GM23338 (cell line): ENCODE results near the gene ZBTB20. TPM values are rescaled to one million over a fixed set of nuclear protein-coding genes. Genes with fewer than 3 reads are reported as not detected.

Source experiments
- ATAC-seq: fragments of 200-7000 bp; cut with Tn5 transposase; 3 replicates; pipeline ENCODE4 v1.9.1; 2020
- DNase-seq: peaks from one replicate; pipeline ENCODE4 v3.0.0-alpha.2; 2015; ENCODE audit warnings: low spot score
- H2AFZ ChIP-seq: fragments of 200-600 bp; sonication (generic); 2 replicates; pipeline ENCODE4 v1.8.0; 2016; ENCODE audit warnings: antibody characterized with exemption, mild to moderate bottlenecking, moderate library complexity
- H3F3A ChIP-seq: fragments of 200-600 bp; sonication (generic); replicated peaks from 2 replicates; pipeline ENCODE4 v1.8.0; 2017; ENCODE audit warnings: antibody characterized with exemption, mixed run types, low read depth
- H3K27ac ChIP-seq: fragments of 200-600 bp; sonication (generic); 2 replicates; pipeline ENCODE4 v1.6.1; 2016; ENCODE audit warnings: low read depth
- H3K27me3 ChIP-seq: fragments of 200-600 bp; sonication (generic); 2 replicates; pipeline ENCODE4 v1.8.0; 2016; ENCODE audit warnings: mild to moderate bottlenecking, mixed run types, moderate library complexity; ENCODE audit not compliant: insufficient read depth
- H3K36me3 ChIP-seq: fragments of 200-600 bp; sonication (generic); 2 replicates; pipeline ENCODE4 v1.8.0; 2016; ENCODE audit warnings: mild to moderate bottlenecking; ENCODE audit not compliant: insufficient read depth
- H3K4me1 ChIP-seq: fragments of 200-600 bp; sonication (generic); 2 replicates; pipeline ENCODE4 v1.8.0; 2016; ENCODE audit warnings: mild to moderate bottlenecking, moderate library complexity; ENCODE audit not compliant: insufficient read depth
- H3K4me2 ChIP-seq: fragments of 200-600 bp; sonication (generic); 2 replicates; pipeline ENCODE4 v1.7.1; 2017; ENCODE audit warnings: mixed run types
- H3K4me3 ChIP-seq: fragments of 200-600 bp; sonication (generic); 2 replicates; pipeline ENCODE4 v1.6.1; 2016; ENCODE audit warnings: mixed run types
- H3K79me2 ChIP-seq: fragments of 200-600 bp; sonication (generic); replicated peaks from 2 replicates; pipeline ENCODE4 v1.8.0; 2017; ENCODE audit warnings: mild to moderate bottlenecking; ENCODE audit not compliant: insufficient read depth
- H3K9me2 ChIP-seq: fragments of 200-600 bp; sonication (generic); 2 replicates; pipeline ENCODE4 v1.8.0; 2017; ENCODE audit not compliant: insufficient read depth
- H4K20me1 ChIP-seq: fragments of 200-600 bp; sonication (generic); replicated peaks from 2 replicates; pipeline ENCODE4 v1.8.0; 2017; ENCODE audit warnings: mild to moderate bottlenecking; ENCODE audit not compliant: insufficient read depth
- H3K27ac Mint-ChIP-seq: 2 replicates; pipeline ENCODE4 v1.8.0; 2020; ENCODE audit warnings: inconsistent platforms, mild to moderate bottlenecking, moderate library complexity, mixed read lengths
- H3K27me3 Mint-ChIP-seq: 3 replicates; pipeline ENCODE4 v1.8.0; 2022; ENCODE audit warnings: low read depth, mild to moderate bottlenecking, moderate library complexity, mixed read lengths, inconsistent platforms; ENCODE audit not compliant: insufficient read depth, poor library complexity
- H3K36me3 Mint-ChIP-seq: 3 replicates; pipeline ENCODE4 v1.8.0; 2021; ENCODE audit warnings: low read depth, mild to moderate bottlenecking, inconsistent platforms, moderate library complexity, mixed read lengths
- H3K4me1 Mint-ChIP-seq: 3 replicates; pipeline ENCODE4 v1.8.0; 2020; ENCODE audit warnings: mild to moderate bottlenecking, inconsistent platforms, mixed read lengths
- H3K4me3 Mint-ChIP-seq: 3 replicates; pipeline ENCODE4 v1.8.0; 2021; ENCODE audit warnings: moderate library complexity, mild to moderate bottlenecking, inconsistent platforms, mixed read lengths
- H3K9me3 Mint-ChIP-seq: 3 replicates; pipeline ENCODE4 v1.8.0; 2020; ENCODE audit warnings: moderate library complexity, mild to moderate bottlenecking, inconsistent platforms, mixed read lengths
- CREB1 ChIP-seq: fragments of 250-450 bp; sonication (Bioruptor Pico); IDR thresholded peaks from 2 replicates; pipeline ENCODE4 v1.5.0; 2020; ENCODE audit warnings: low read depth, mild to moderate bottlenecking, moderate library complexity
- EZH2 ChIP-seq: fragments of 200-600 bp; sonication (generic); IDR thresholded peaks from one replicate; pipeline ENCODE4 v1.8.0; 2017; ENCODE audit warnings: antibody characterized with exemption, mild to moderate bottlenecking, low read depth; ENCODE audit not compliant: unreplicated experiment
- EZH2phosphoT487 ChIP-seq: fragments of 200-600 bp; sonication (generic); IDR thresholded peaks from one replicate; pipeline ENCODE4 v1.8.1; 2018; ENCODE audit warnings: antibody characterized with exemption; ENCODE audit not compliant: unreplicated experiment
- JUNB ChIP-seq: IDR thresholded peaks from one replicate; pipeline ENCODE4 v1.6.1; 2016; ENCODE audit warnings: antibody characterized with exemption; ENCODE audit not compliant: unreplicated experiment
- NANOG ChIP-seq: IDR thresholded peaks from 2 replicates; pipeline ENCODE4 v1.6.1; 2016; ENCODE audit warnings: antibody characterized with exemption, borderline replicate concordance
- POLR2AphosphoS5 ChIP-seq: IDR thresholded peaks from 2 replicates; pipeline ENCODE4 v1.6.1; 2016; ENCODE audit warnings: antibody characterized with exemption, low read depth
- STAT1 ChIP-seq: IDR thresholded peaks from one replicate; pipeline ENCODE4 v1.6.1; 2016; ENCODE audit warnings: antibody characterized with exemption; ENCODE audit not compliant: unreplicated experiment
- ZNF114 ChIP-seq: fragments of 250-450 bp; sonication (Bioruptor Pico); IDR thresholded peaks from 2 replicates; pipeline ENCODE4 v1.5.0; 2020; ENCODE audit warnings: mild to moderate bottlenecking, moderate library complexity
- ZNF331 ChIP-seq: fragments of 250-450 bp; sonication (Bioruptor Pico); IDR thresholded peaks from 2 replicates; pipeline ENCODE4 v1.5.0; 2020; ENCODE audit warnings: low read depth, mild to moderate bottlenecking, moderate library complexity
- polyA plus RNA-seq: library from polyadenylated mRNA; unstranded; fragments of >200 nt; fragmentation: Nextera tagmentation; extraction: Ambion mirVana; gene quantifications from 2 replicates; pipeline ENCODE4 v1.2.1, GENCODE V29; 2016
- total RNA-seq: library from RNA; depleted of rRNA; stranded (reverse); fragments of >200 nt; shearing (Covaris generic); gene quantifications from 2 replicates; pipeline ENCODE4 v1.2.3, GENCODE V29; 2014
- TF ChIP-seq, protein P1 (sequence below): IDR thresholded peaks from 2 replicates; pipeline ENCODE4 v1.6.1; 2016; ENCODE audit warnings: antibody characterized with exemption
- TF ChIP-seq, protein P2 (sequence below), 2 experiments: fragments of 200-600 bp in 1 of 2; sonication (generic) in 1 of 2; conservative IDR thresholded peaks; 2 replicates each; pipeline versions ENCODE4 v1.5.1 to v1.6.1; 2016 to 2017; ENCODE audit warnings: antibody characterized with exemption in 2 of 2, low read depth in 2 of 2, mild to moderate bottlenecking in 2 of 2, moderate library complexity in 1 of 2
- TF ChIP-seq, protein P3 (sequence below): IDR thresholded peaks from one replicate; pipeline ENCODE4 v1.6.1; 2018; ENCODE audit warnings: antibody characterized with exemption; ENCODE audit not compliant: unreplicated experiment
- TF ChIP-seq, protein P4 (sequence below): fragments of 250-450 bp; sonication (Bioruptor Pico); IDR thresholded peaks from 2 replicates; pipeline ENCODE4 v1.5.0; 2020; ENCODE audit warnings: mild to moderate bottlenecking, moderate library complexity

ZBTB20 gene
- total and polyA plus RNA-seq, 2 experiments from 2014 or later, result 2.0 to 3.3 TPM

DNA sequence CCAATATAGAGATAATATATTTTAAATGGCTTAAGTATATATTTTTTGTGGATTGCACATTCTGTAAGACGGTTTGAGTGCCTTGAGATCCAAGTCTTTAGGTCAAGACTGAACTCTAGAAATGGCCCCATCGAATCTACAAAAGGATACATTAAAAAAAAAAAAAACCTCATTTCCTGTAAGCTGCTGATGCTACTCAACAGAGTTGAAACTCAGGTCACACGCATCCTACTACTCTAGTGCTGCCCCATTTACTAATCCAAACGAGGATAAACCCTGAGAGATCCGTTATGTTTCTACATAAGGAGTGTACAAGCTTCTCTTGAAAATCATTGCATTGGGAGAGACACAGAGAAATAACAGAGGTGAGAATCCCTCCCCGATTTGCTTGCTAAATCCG is 666.0 kb downstream of the ZBTB20 start:
- H3K27ac ChIP-seq, result no peak overlapping the region
- no peak overlapping the region for H3K4me2 ChIP-seq
- no peak for DNase-seq
- Mint-ChIP-seq H3K36me3 (no peaks in the 10 kb centered on the region), H3K27ac (no peak overlapping the region), H3K4me3 (no peak overlapping the region), H3K9me3 (no peaks in the 10 kb centered on the region), H3K27me3 (no peaks in the 10 kb centered on the region), H3K4me1 (peaks cover 3% of the 10 kb centered on the region; the same call in 2 of the 3 replicates)
- H4K20me1 ChIP-seq, result no peaks in the 10 kb centered on the region
- H2AFZ ChIP-seq, result peak overlapping the region; percentile 48; the same call in 1 of the 2 replicates
- ATAC-seq, result no peak
- no peaks in the 10 kb centered on the region for H3K36me3 ChIP-seq
- no peak overlapping the region for H3K4me3 ChIP-seq
- no peaks in the 10 kb centered on the region; the same call in 1 of the 2 replicates for H3K9me2 ChIP-seq
- TF ChIP-seq ZNF331 (CRISPR knock-in tag) (no peak), NANOG (no peak), ZNF114 (CRISPR knock-in tag) (no peak), CREB1 (no peak), POLR2AphosphoS5 (no peak), EZH2 (no peak), EZH2phosphoT487 (no peak), JUNB (no peak), STAT1 (no peak)
- TF ChIP-seq, protein P1, sequence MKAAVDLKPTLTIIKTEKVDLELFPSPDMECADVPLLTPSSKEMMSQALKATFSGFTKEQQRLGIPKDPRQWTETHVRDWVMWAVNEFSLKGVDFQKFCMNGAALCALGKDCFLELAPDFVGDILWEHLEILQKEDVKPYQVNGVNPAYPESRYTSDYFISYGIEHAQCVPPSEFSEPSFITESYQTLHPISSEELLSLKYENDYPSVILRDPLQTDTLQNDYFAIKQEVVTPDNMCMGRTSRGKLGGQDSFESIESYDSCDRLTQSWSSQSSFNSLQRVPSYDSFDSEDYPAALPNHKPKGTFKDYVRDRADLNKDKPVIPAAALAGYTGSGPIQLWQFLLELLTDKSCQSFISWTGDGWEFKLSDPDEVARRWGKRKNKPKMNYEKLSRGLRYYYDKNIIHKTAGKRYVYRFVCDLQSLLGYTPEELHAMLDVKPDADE, result no peak
- TF ChIP-seq, protein P2, sequence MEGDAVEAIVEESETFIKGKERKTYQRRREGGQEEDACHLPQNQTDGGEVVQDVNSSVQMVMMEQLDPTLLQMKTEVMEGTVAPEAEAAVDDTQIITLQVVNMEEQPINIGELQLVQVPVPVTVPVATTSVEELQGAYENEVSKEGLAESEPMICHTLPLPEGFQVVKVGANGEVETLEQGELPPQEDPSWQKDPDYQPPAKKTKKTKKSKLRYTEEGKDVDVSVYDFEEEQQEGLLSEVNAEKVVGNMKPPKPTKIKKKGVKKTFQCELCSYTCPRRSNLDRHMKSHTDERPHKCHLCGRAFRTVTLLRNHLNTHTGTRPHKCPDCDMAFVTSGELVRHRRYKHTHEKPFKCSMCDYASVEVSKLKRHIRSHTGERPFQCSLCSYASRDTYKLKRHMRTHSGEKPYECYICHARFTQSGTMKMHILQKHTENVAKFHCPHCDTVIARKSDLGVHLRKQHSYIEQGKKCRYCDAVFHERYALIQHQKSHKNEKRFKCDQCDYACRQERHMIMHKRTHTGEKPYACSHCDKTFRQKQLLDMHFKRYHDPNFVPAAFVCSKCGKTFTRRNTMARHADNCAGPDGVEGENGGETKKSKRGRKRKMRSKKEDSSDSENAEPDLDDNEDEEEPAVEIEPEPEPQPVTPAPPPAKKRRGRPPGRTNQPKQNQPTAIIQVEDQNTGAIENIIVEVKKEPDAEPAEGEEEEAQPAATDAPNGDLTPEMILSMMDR (conservative IDR thresholded peaks at IDR 0.05; ENCODE audit: low read depth in 2 of 2), result no peak
- TF ChIP-seq, protein P3, sequence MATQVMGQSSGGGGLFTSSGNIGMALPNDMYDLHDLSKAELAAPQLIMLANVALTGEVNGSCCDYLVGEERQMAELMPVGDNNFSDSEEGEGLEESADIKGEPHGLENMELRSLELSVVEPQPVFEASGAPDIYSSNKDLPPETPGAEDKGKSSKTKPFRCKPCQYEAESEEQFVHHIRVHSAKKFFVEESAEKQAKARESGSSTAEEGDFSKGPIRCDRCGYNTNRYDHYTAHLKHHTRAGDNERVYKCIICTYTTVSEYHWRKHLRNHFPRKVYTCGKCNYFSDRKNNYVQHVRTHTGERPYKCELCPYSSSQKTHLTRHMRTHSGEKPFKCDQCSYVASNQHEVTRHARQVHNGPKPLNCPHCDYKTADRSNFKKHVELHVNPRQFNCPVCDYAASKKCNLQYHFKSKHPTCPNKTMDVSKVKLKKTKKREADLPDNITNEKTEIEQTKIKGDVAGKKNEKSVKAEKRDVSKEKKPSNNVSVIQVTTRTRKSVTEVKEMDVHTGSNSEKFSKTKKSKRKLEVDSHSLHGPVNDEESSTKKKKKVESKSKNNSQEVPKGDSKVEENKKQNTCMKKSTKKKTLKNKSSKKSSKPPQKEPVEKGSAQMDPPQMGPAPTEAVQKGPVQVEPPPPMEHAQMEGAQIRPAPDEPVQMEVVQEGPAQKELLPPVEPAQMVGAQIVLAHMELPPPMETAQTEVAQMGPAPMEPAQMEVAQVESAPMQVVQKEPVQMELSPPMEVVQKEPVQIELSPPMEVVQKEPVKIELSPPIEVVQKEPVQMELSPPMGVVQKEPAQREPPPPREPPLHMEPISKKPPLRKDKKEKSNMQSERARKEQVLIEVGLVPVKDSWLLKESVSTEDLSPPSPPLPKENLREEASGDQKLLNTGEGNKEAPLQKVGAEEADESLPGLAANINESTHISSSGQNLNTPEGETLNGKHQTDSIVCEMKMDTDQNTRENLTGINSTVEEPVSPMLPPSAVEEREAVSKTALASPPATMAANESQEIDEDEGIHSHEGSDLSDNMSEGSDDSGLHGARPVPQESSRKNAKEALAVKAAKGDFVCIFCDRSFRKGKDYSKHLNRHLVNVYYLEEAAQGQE, result no peak
- TF ChIP-seq, protein P4, sequence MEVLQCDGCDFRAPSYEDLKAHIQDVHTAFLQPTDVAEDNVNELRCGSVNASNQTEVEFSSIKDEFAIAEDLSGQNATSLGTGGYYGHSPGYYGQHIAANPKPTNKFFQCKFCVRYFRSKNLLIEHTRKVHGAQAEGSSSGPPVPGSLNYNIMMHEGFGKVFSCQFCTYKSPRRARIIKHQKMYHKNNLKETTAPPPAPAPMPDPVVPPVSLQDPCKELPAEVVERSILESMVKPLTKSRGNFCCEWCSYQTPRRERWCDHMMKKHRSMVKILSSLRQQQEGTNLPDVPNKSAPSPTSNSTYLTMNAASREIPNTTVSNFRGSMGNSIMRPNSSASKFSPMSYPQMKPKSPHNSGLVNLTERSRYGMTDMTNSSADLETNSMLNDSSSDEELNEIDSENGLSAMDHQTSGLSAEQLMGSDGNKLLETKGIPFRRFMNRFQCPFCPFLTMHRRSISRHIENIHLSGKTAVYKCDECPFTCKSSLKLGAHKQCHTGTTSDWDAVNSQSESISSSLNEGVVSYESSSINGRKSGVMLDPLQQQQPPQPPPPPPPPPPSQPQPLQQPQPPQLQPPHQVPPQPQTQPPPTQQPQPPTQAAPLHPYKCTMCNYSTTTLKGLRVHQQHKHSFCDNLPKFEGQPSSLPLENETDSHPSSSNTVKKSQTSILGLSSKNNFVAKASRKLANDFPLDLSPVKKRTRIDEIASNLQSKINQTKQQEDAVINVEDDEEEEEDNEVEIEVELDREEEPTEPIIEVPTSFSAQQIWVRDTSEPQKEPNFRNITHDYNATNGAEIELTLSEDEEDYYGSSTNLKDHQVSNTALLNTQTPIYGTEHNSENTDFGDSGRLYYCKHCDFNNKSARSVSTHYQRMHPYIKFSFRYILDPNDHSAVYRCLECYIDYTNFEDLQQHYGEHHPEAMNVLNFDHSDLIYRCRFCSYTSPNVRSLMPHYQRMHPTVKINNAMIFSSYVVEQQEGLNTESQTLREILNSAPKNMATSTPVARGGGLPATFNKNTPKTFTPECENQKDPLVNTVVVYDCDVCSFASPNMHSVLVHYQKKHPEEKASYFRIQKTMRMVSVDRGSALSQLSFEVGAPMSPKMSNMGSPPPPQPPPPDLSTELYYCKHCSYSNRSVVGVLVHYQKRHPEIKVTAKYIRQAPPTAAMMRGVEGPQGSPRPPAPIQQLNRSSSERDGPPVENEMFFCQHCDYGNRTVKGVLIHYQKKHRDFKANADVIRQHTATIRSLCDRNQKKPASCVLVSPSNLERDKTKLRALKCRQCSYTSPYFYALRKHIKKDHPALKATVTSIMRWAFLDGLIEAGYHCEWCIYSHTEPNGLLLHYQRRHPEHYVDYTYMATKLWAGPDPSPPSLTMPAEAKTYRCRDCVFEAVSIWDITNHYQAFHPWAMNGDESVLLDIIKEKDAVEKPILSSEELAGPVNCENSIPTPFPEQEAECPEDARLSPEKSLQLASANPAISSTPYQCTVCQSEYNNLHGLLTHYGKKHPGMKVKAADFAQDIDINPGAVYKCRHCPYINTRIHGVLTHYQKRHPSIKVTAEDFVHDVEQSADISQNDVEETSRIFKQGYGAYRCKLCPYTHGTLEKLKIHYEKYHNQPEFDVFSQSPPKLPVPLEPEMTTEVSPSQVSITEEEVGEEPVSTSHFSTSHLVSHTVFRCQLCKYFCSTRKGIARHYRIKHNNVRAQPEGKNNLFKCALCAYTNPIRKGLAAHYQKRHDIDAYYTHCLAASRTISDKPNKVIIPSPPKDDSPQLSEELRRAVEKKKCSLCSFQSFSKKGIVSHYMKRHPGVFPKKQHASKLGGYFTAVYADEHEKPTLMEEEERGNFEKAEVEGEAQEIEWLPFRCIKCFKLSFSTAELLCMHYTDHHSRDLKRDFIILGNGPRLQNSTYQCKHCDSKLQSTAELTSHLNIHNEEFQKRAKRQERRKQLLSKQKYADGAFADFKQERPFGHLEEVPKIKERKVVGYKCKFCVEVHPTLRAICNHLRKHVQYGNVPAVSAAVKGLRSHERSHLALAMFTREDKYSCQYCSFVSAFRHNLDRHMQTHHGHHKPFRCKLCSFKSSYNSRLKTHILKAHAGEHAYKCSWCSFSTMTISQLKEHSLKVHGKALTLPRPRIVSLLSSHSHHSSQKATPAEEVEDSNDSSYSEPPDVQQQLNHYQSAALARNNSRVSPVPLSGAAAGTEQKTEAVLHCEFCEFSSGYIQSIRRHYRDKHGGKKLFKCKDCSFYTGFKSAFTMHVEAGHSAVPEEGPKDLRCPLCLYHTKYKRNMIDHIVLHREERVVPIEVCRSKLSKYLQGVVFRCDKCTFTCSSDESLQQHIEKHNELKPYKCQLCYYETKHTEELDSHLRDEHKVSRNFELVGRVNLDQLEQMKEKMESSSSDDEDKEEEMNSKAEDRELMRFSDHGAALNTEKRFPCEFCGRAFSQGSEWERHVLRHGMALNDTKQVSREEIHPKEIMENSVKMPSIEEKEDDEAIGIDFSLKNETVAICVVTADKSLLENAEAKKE (CRISPR knock-in tag), result no peak
- no peaks in the 10 kb centered on the region for H3F3A ChIP-seq
- H3K4me1 ChIP-seq, result no peaks in the 10 kb centered on the region
- no peaks in the 10 kb centered on the region for H3K27me3 ChIP-seq
- no peaks in the 10 kb centered on the region for H3K79me2 ChIP-seq
